ENCODE results near the gene PHACTR1.

Gene PHACTR1

GRCh38 chr6:13215390-13215789 is 498.8 kb downstream of the PHACTR1 start:
- no peaks in the 10 kb centered on the region for H3K27me3 ChIP-seq (ENCODE audit: insufficient read depth, poor library complexity, severe bottlenecking)
- H3K27ac ChIP-seq (replicated peaks): no peak overlapping the region
- no peak for DNase-seq (ENCODE audit: low read depth in 1 of 2, low spot score in 1 of 2)
- no peak for TF ChIP-seq CTCF (IDR thresholded peaks at IDR 0.05; ENCODE audit: insufficient read depth, low read length)
- TF ChIP-seq REST (IDR thresholded peaks at IDR 0.05; ENCODE audit: insufficient replicate concordance, low read depth): no peak
- no peak for TF ChIP-seq POLR2AphosphoS5 (IDR thresholded peaks at IDR 0.05; ENCODE audit: low read depth)
- no peak for TF ChIP-seq SPI1 (IDR thresholded peaks at IDR 0.05; ENCODE audit: borderline replicate concordance, low read depth)
- TF ChIP-seq GABPA (IDR thresholded peaks at IDR 0.05; ENCODE audit: low read depth): no peak
- no peak overlapping the region for H3K4me3 ChIP-seq (replicated peaks; ENCODE audit: insufficient read depth, low read length)

- no peak overlapping the region for H3K4me3 ChIP-seq (replicated peaks; ENCODE audit: insufficient read depth, low read length)
- no peaks in the 10 kb centered on the region for H3K27me3 ChIP-seq (ENCODE audit: insufficient read depth, poor library complexity, severe bottlenecking)
- TF ChIP-seq SPI1 (IDR thresholded peaks at IDR 0.05; ENCODE audit: borderline replicate concordance, low read depth) (peak; percentile 73), GABPA (IDR thresholded peaks at IDR 0.05; ENCODE audit: low read depth) (no peak), CTCF (IDR thresholded peaks at IDR 0.05; ENCODE audit: insufficient read depth, low read length) (no peak)
- DNase-seq (ENCODE audit: low read depth in 1 of 2, low spot score in 1 of 2): no peak
- H3K27ac ChIP-seq (replicated peaks): no peak overlapping the region
Measured at GRCh38 chr6:13216236-13217014, 499.9 kb downstream of the PHACTR1 start.

GRCh38 chr6:13217206-13217905 is 500.8 kb downstream of the PHACTR1 start:
- DNase-seq (ENCODE audit: low read depth in 1 of 2, low spot score in 1 of 2): no peak
- no peak overlapping the region for H3K27ac ChIP-seq (replicated peaks)
- TF ChIP-seq CTCF (IDR thresholded peaks at IDR 0.05; ENCODE audit: insufficient read depth, low read length) (no peak), SPI1 (IDR thresholded peaks at IDR 0.05; ENCODE audit: borderline replicate concordance, low read depth) (no peak), GABPA (IDR thresholded peaks at IDR 0.05; ENCODE audit: low read depth) (no peak), POLR2AphosphoS5 (IDR thresholded peaks at IDR 0.05; ENCODE audit: low read depth) (no peak), REST (IDR thresholded peaks at IDR 0.05; ENCODE audit: insufficient replicate concordance, low read depth) (no peak)
- no peak overlapping the region for H3K4me3 ChIP-seq (replicated peaks; ENCODE audit: insufficient read depth, low read length)
- H3K27me3 ChIP-seq (ENCODE audit: insufficient read depth, poor library complexity, severe bottlenecking): no peaks in the 10 kb centered on the region
